IPS-11a (cell line): ENCODE results near the gene NKX1-2.
A peak's percentile ranks its signal among the peaks of the same experiment; 100 is the strongest.
"Not testable (repeated sequence)": the region's sequence is repeated elsewhere in the genome, so short reads cannot be mapped to it uniquely, and the experiment has no call there.

Experiments
- H3K4me3 ChIP-seq: one replicate; pipeline ENCODE4 v1.5.1; 2013; ENCODE audit warnings: low read depth, low read length, control low read depth

The NKX1-2 gene

GRCh38 chr10:124453960-124454610, 4.2 kb upstream of the NKX1-2 start:
- no peak overlapping the region for H3K4me3 ChIP-seq

DNA sequence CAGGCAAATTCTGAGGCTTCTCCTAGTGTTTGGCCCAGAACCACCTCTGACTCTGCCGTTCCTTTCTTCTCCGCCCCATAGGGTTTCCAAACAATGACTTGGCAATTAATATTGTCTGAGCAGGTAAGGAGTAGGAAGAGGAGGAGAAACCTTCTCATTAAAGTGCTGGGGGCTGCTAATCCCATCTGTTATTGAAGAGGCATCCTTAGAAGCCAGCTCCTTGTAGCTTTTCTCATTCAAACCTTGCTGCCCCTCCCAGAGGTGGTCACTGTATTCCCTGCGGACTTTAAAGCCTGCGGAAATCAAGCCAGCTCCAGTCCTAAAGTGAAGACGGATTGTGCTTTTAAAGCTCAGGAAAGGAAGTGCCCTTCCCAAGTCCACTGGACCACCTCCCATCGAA, 1.4 kb upstream of the NKX1-2 start:
- no peak overlapping the region for H3K4me3 ChIP-seq

DNA sequence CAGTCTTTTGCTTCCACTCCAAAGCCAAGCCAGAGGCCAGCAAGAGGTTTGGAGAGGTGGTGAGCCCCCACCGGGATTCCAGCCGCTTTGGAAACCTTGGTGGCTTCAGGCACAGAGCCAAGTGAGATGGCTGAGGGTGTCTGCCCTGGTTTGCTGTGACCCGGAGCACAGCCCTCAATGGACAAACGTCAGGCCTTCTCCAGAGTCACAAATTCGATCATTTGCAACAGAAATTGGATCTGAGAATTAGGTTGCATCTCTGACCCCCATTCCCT, 885 bp upstream of the NKX1-2 start:
- H3K4me3 ChIP-seq: no peak overlapping the region

GRCh38 chr10:124449170-124450011, 444 bp downstream of the NKX1-2 start:
- H3K4me3 ChIP-seq: peak overlapping the region; percentile 45

- H3K4me3 ChIP-seq: peak overlapping the region; percentile 45
Observed at GRCh38 chr10:124448696-124449169, 1.1 kb downstream of the NKX1-2 start.

DNA sequence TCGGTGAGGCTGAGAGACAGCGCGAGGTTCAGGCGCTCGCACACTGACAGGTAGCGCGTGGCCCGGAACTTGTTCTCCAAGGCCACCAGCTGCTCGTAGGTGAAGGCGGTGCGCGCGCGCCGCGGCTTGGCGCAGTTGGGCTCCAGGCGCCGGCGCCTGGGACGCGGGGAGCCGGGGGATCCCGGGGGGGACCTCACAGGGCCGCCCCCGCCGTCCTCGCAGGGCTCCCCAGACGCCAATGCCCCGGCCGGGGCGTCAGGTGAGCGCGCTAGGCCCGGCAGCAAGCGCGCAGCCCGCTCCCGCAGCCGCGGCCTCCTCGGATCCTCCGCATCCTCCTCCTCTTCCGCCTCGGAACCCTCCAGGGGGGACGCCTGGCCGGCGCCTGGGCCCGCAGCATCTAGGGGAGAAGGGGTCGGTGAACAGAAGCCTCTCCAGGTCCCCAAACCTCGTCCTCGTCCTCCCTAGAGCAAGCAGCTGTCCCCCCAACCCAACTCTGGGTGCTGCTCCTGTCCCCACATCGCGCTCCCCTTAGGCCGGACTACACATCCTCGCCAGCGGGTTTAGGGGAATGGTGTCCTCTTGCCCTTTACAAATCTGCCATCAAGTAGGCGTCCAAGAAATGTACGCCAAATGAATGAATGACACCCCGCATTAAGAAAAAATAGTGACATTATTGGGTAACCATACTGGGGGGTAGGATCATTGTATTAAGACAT, 1.9 kb downstream of the NKX1-2 start:
- H3K4me3 ChIP-seq: peak overlapping the region; percentile 45

GRCh38 chr10:124446830-124447750, 2.7 kb downstream of the NKX1-2 start:
- H3K4me3 ChIP-seq: peak overlapping the region; percentile 45

GRCh38 chr10:124441694-124442093, 8.1 kb downstream of the NKX1-2 start:
- not testable (repeated sequence) for H3K4me3 ChIP-seq

DNA sequence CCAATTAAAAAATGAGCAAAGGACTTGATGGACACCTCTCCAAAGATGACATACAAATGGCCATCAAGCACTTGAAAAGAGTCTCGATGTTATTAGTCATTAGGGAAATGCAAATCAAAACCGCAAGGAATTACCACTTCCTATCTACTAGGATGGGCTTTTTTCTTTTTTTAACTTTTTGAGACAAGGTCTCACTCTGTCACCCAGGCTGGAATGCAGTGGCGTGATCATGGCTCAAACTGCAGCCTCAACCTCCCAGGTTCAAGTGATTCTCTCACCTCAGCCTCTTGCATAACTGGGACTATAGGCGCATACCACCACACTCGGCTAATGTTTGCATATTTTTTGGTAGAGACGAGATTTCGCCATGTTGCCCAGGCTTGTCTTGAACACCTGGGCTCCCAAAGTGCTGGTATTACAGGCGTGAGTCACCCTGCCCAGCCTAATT, 13.6 kb downstream of the NKX1-2 start:
- no peak overlapping the region for H3K4me3 ChIP-seq

DNA sequence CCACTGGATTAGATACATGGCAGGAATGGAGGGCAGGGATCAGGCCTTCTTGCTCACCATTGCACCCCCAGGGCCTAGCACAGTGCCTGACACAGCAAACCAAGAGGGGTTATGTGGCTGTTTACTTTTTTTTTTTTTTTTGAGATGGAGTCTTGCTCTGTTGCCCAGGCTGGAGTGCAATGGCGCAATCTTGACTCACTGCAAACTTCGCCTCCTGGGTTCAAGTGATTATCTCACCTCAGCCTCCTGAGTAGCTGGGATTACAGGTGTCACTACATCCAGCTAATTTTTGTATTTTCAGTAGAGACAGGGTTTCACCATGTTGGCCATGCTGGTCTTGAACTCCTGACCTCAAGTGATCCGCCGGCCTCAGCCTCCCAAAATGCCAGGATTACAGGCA, 14.2 kb downstream of the NKX1-2 start:
- H3K4me3 ChIP-seq: not testable (repeated sequence)

- H3K4me3 ChIP-seq: no peak overlapping the region
Observed at GRCh38 chr10:124433461-124433860, 16.4 kb downstream of the NKX1-2 start.

- no peak overlapping the region for H3K4me3 ChIP-seq
Observed at GRCh38 chr10:124430077-124430476, 19.8 kb downstream of the NKX1-2 start.

DNA sequence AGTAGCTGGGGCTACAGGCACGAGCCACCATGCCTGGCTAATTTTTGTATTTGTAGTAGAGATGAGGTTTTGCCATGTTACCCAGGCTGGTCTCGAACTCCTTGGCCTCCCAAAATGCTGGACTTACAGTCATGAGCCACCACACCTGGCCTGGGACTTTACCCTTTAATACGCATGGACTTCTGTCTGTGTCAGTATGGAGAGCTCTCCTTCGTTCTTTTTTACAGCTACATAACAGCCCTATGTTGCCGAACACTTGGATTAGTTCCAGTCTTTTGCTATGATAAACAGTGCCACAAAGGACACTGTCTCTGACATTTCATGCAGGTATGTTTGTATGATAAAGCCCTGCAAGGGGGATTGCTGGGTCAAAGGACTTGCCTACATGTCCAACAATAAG, 20.3 kb downstream of the NKX1-2 start:
- no peak overlapping the region for H3K4me3 ChIP-seq

DNA sequence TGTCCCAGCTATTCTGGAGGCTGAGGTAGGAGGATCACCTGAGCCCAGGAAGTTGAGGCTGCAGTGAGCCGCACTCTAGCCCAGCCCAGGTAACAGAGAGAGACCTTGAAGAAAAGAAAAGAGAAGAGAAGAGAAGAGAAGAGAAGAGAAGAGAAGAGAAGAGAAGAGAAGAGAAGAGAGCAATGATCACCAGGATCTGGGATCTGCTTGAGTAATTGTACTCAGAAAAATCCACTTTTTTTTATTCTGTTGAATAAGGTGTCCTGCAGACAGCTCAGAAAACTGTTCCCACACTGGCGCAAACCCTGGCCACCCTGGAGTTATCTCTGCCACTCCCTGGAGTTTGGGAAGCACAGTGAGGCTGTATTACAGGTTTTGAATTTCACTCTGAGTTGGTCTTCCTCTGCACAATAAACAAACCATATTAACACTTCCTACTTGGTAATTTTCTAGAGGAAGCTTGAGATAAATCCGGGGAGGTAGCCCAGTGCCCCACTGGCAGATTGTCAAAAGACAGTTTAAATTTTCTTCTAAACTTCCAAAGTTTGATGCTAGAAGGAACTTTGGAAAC, 21.5 kb downstream of the NKX1-2 start:
- no peak overlapping the region for H3K4me3 ChIP-seq

GRCh38 chr10:124425227-124425962, 24.4 kb downstream of the NKX1-2 start:
- no peak overlapping the region for H3K4me3 ChIP-seq

DNA sequence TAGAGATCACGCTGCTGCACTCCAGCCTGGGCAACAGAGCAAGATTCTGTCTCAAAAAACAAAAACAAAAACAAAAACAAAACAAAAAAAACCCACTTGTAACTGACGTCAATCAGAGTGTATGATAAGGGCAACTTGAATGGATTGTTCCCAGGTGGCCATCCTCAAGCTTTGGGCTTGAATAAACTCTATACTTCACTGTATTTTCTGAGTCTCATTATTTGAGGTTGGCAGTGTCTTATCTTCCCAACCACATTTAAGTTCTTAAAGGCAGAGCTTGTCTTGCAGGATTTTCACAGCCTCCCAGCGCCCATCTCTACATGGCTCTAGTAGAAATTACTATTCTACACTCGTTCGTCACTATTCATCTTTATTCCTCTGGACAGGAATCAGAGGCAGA, 26.0 kb downstream of the NKX1-2 start:
- no peak overlapping the region for H3K4me3 ChIP-seq

GRCh38 chr10:124422742-124423141, 27.1 kb downstream of the NKX1-2 start:
- H3K4me3 ChIP-seq: no peak overlapping the region

DNA sequence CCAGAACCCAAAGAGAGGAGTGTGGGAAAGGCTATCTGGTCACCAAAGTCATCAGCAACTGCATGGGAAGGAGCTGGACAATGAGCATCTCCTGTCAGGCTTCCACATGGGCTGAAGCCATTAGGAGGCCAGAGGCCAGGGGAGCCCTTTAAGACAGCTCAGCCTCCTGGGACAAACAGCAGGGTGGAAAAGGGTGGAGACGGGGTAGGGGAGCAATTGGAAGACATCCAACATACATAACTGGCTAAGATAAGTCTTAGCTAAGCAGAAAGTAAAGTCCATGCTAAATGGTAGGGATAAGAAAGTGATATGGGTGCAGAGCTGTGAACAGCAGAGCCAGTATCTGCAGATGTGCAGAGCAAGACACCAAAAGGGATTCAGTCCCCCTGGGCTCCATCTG, 29.6 kb downstream of the NKX1-2 start:
- no peak overlapping the region for H3K4me3 ChIP-seq

DNA sequence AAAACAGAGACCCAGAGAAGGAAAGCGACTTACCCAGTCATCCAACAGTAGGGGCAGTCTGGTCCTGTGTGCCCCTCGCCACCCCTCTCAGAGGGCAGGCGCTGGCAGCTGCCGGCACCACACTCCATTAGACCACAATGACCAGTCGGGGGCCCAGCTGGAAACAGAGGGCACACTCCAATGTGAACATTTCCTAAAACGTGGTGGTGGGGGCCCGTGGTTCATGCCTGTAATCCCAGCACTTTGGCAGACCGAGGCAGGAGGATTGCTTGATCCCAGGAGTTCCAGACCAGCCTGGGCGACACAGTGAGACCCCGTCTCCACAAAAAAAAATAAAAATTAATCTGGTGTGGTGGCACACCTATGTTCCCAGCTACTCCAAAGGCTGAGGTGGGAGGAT, 30.2 kb downstream of the NKX1-2 start:
- no peak overlapping the region for H3K4me3 ChIP-seq
